Trophoblast cell (in vitro differentiated cells and primary cell): ENCODE results near the gene CAMK1D.

Source experiments
- DNase-seq, 2 donors: peaks; one replicate each; pipeline ENCODE4 v3.0.0-alpha.2; 2016
- H2AFZ ChIP-seq: 2 replicates; pipeline ENCODE4 v1.6.1; 2013; ENCODE audit warnings: low read length, moderate library complexity, mild to moderate bottlenecking; ENCODE audit not compliant: insufficient read depth, poor library complexity
- H2AK5ac ChIP-seq: 2 replicates; pipeline ENCODE4 v1.6.1; 2013; ENCODE audit warnings: mild to moderate bottlenecking, low read length
- H2BK120ac ChIP-seq: 2 replicates; pipeline ENCODE4 v1.6.1; 2013; ENCODE audit warnings: low read length, mild to moderate bottlenecking, moderate library complexity; ENCODE audit not compliant: insufficient read depth, poor library complexity
- H2BK12ac ChIP-seq: 2 replicates; pipeline ENCODE4 v1.6.1; 2013; ENCODE audit warnings: mild to moderate bottlenecking, low read length, moderate library complexity
- H2BK5ac ChIP-seq: 2 replicates; pipeline ENCODE4 v1.6.1; 2013; ENCODE audit warnings: low read length, low read depth, moderate library complexity, mild to moderate bottlenecking; ENCODE audit not compliant: poor library complexity
- H3K14ac ChIP-seq: 2 replicates; pipeline ENCODE4 v1.6.1; 2013; ENCODE audit warnings: mild to moderate bottlenecking, low read length
- H3K18ac ChIP-seq: 2 replicates; pipeline ENCODE4 v1.6.1; 2013; ENCODE audit warnings: mild to moderate bottlenecking, low read length
- H3K23ac ChIP-seq: 2 replicates; pipeline ENCODE4 v1.6.1; 2013; ENCODE audit warnings: low read length
- H3K27ac ChIP-seq: 2 replicates; pipeline ENCODE4 v1.5.1; 2013; ENCODE audit warnings: low read depth, mild to moderate bottlenecking, inconsistent platforms, low read length, moderate library complexity
- H3K27me3 ChIP-seq: 2 replicates; pipeline ENCODE4 v1.6.1; 2013; ENCODE audit warnings: inconsistent platforms, mild to moderate bottlenecking, low read length, moderate library complexity; ENCODE audit not compliant: insufficient read depth
- H3K36me3 ChIP-seq, 2 experiments: 1 replicate in 1 of 2; 2 replicates in 1 of 2; pipeline ENCODE4 v1.6.1; 2013; ENCODE audit warnings: low read length in 2 of 2, mild to moderate bottlenecking in 2 of 2, moderate library complexity in 1 of 2; ENCODE audit not compliant: insufficient read depth in 2 of 2, control insufficient read depth in 1 of 2
- H3K4ac ChIP-seq: 2 replicates; pipeline ENCODE4 v1.6.1; 2013; ENCODE audit warnings: low read depth, mild to moderate bottlenecking, low read length, moderate library complexity
- H3K4me1 ChIP-seq, 2 experiments: 1 replicate in 1 of 2; 2 replicates in 1 of 2; pipeline ENCODE4 v1.6.1; 2013; ENCODE audit warnings: low read length in 2 of 2, mild to moderate bottlenecking in 2 of 2, moderate library complexity in 1 of 2; ENCODE audit not compliant: insufficient read depth in 2 of 2, control insufficient read depth in 1 of 2
- H3K4me2 ChIP-seq: 2 replicates; pipeline ENCODE4 v1.6.1; 2013; ENCODE audit warnings: inconsistent platforms, mild to moderate bottlenecking, low read length, moderate library complexity
- H3K4me3 ChIP-seq: 2 replicates; pipeline ENCODE4 v1.5.1; 2013; ENCODE audit warnings: mild to moderate bottlenecking, low read depth, low read length, inconsistent platforms
- H3K79me1 ChIP-seq: one replicate; pipeline ENCODE4 v1.6.1; 2013; ENCODE audit warnings: low read length
- H3K79me2 ChIP-seq: 2 replicates; pipeline ENCODE4 v1.6.1; 2013; ENCODE audit warnings: low read length, mild to moderate bottlenecking; ENCODE audit not compliant: control insufficient read depth, insufficient read depth, poor library complexity
- H3K9ac ChIP-seq: 2 replicates; pipeline ENCODE4 v1.6.1; 2013; ENCODE audit warnings: mild to moderate bottlenecking, low read length
- H3K9me3 ChIP-seq: 2 replicates; pipeline ENCODE4 v1.6.1; 2013; ENCODE audit warnings: low read depth, mild to moderate bottlenecking, control low read depth, inconsistent platforms, low read length; ENCODE audit not compliant: insufficient read depth
- H4K12ac ChIP-seq: 2 replicates; pipeline ENCODE4 v1.6.1; 2013; ENCODE audit warnings: low read depth, mild to moderate bottlenecking, low read length, moderate library complexity
- H4K8ac ChIP-seq: 2 replicates; pipeline ENCODE4 v1.6.1; 2013; ENCODE audit warnings: low read depth, mild to moderate bottlenecking, low read length, moderate library complexity
- H4K91ac ChIP-seq: one replicate; pipeline ENCODE4 v1.6.1; 2013; ENCODE audit warnings: low read depth, mild to moderate bottlenecking, low read length, moderate library complexity
- WGBS: extraction: QIAGEN DNeasy Blood & Tissue Kit; methylation state at CpG from one replicate; pipeline ENCODE4 v1.1.7; 2013; ENCODE audit warnings: missing lambda C conversion rate; ENCODE audit not compliant: insufficient read length, insufficient coverage; ENCODE audit errors: extremely low coverage; 5-methylcytosine and 5-hydroxymethylcytosine counted together

The CAMK1D gene

DNA sequence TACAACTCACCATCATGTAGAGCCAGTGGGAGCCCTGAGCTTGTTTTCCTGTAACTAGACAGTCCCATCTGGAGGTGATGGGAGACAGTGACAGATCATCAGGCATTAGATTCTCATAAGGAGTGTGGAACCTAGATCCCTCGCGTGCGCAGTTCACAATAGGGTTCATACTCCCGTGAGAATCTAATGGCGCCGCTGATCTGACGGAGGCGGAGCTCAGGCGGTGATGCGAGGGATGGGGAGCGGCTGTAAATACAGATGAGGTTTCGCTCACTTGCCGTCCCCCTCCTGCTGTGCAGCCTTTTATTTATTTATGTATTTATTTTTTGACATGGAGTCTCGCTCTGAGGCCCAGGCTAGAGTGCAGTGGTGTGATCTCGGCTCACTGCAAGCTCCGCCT lies 139.3 kb downstream of the CAMK1D start:
- Histone ChIP-seq H3K23ac (no peak overlapping the region), H4K91ac (no peak overlapping the region), H2AFZ (no peak overlapping the region), H3K79me1 (no peaks in the 10 kb centered on the region), H3K4me1 (peaks cover 5 to 8% of the 10 kb centered on the region in 2 experiments), H3K9ac (no peak overlapping the region), H3K4me3 (no peak overlapping the region), H3K18ac (no peak overlapping the region), H4K12ac (no peak overlapping the region), H4K8ac (no peak overlapping the region), H3K27me3 (no peaks in the 10 kb centered on the region), H3K36me3 (no peaks in the 10 kb centered on the region), H2AK5ac (no peak overlapping the region), H3K4ac (no peak overlapping the region), H3K14ac (no peak overlapping the region), H3K79me2 (no peaks in the 10 kb centered on the region), H3K4me2 (no peak overlapping the region), H3K9me3 (peaks cover 2% of the 10 kb centered on the region), H2BK5ac (no peak overlapping the region), H2BK12ac (no peak overlapping the region), H3K27ac (no peak overlapping the region), H2BK120ac (no peak overlapping the region)
- DNase-seq = no peak
- WGBS = no CpG with 5 or more reads among the region's 16 CpGs

DNA sequence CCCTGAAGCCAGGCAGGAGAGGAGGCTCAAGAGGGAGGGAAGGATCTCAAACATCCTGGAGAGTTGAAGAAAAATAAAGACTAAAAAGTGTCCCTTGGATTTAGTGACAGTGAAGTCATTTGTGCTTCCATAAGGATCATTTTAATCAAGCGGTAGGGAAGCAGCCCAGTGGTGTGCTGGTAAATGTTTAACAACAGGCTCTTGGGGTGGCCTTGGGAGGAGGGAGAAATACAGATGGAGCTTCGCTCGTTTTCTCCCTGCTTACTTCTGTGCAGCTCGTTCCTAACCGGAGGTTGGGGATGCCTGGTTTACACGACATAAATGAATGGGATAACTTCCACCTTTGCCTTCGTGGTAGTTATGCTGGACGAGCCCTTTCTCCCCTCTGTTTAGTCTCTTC lies 140.0 kb downstream of the CAMK1D start:
- Histone ChIP-seq H2BK120ac (no peak overlapping the region), H3K4ac (no peak overlapping the region), H3K9me3 (peaks cover 2% of the 10 kb centered on the region), H3K18ac (no peak overlapping the region), H2AFZ (no peak overlapping the region), H3K4me3 (no peak overlapping the region), H3K4me1 (peaks cover 5 to 8% of the 10 kb centered on the region in 2 experiments), H4K8ac (no peak overlapping the region), H4K12ac (no peak overlapping the region), H4K91ac (no peak overlapping the region), H3K14ac (no peak overlapping the region), H3K9ac (no peak overlapping the region), H2BK5ac (no peak overlapping the region), H2AK5ac (no peak overlapping the region), H3K79me1 (no peaks in the 10 kb centered on the region), H2BK12ac (no peak overlapping the region), H3K4me2 (peak overlapping the region; percentile 9), H3K23ac (no peak overlapping the region), H3K36me3 (no peaks in the 10 kb centered on the region), H3K27me3 (no peaks in the 10 kb centered on the region), H3K27ac (no peak overlapping the region), H3K79me2 (no peaks in the 10 kb centered on the region)
- WGBS = no CpG with 5 or more reads among the region's 8 CpGs
- no peak for DNase-seq

- H3K9me3 ChIP-seq = peaks cover 2% of the 10 kb centered on the region
- no peaks in the 10 kb centered on the region for H3K27me3 ChIP-seq
- H3K4ac ChIP-seq = no peak overlapping the region
- no peak overlapping the region for H2BK5ac ChIP-seq
- H3K27ac ChIP-seq = no peak overlapping the region
- H3K9ac ChIP-seq = no peak overlapping the region
- no peaks in the 10 kb centered on the region for H3K36me3 ChIP-seq
- no peak overlapping the region for H2BK120ac ChIP-seq
- H3K4me3 ChIP-seq = no peak overlapping the region
- no peaks in the 10 kb centered on the region for H3K79me1 ChIP-seq
- no peak overlapping the region for H2AFZ ChIP-seq
- H3K79me2 ChIP-seq = no peaks in the 10 kb centered on the region
- no peak overlapping the region for H4K8ac ChIP-seq
- peak in 1 of 2 donors; percentile 14 for DNase-seq
- no peak overlapping the region for H3K14ac ChIP-seq
- no peak overlapping the region for H4K12ac ChIP-seq
- H2BK12ac ChIP-seq = no peak overlapping the region
- H3K4me2 ChIP-seq = peak overlapping the region; percentile 9
- WGBS = no CpG with 5 or more reads among the region's 13 CpGs
- no peak overlapping the region for H3K18ac ChIP-seq
- H3K23ac ChIP-seq = no peak overlapping the region
- no peak overlapping the region for H4K91ac ChIP-seq
- peaks cover 5 to 8% of the 10 kb centered on the region in 2 experiments for H3K4me1 ChIP-seq
- no peak overlapping the region for H2AK5ac ChIP-seq
Observed at GRCh38 chr10:12489806-12490205, 140.5 kb downstream of the CAMK1D start.

- Histone ChIP-seq H3K23ac (no peak overlapping the region), H3K4ac (no peak overlapping the region), H2AFZ (no peak overlapping the region), H3K4me1 (peaks cover 5 to 8% of the 10 kb centered on the region in 2 experiments), H3K27ac (no peak overlapping the region), H3K27me3 (no peaks in the 10 kb centered on the region), H3K79me1 (no peaks in the 10 kb centered on the region), H4K91ac (no peak overlapping the region), H3K9ac (no peak overlapping the region), H3K18ac (no peak overlapping the region), H3K4me2 (no peak overlapping the region), H3K14ac (no peak overlapping the region), H3K79me2 (no peaks in the 10 kb centered on the region), H2AK5ac (no peak overlapping the region), H3K9me3 (peaks cover 2% of the 10 kb centered on the region), H3K36me3 (no peaks in the 10 kb centered on the region), H4K8ac (no peak overlapping the region), H4K12ac (no peak overlapping the region), H3K4me3 (no peak overlapping the region), H2BK120ac (no peak overlapping the region), H2BK12ac (no peak overlapping the region), H2BK5ac (no peak overlapping the region)
- no peak for DNase-seq
- no CpG with 5 or more reads among the region's 1 CpG for WGBS
Observed at GRCh38 chr10:12490963-12491362, 141.6 kb downstream of the CAMK1D start.
